ENCODE results near the gene HEATR1.

HEATR1 gene

DNA sequence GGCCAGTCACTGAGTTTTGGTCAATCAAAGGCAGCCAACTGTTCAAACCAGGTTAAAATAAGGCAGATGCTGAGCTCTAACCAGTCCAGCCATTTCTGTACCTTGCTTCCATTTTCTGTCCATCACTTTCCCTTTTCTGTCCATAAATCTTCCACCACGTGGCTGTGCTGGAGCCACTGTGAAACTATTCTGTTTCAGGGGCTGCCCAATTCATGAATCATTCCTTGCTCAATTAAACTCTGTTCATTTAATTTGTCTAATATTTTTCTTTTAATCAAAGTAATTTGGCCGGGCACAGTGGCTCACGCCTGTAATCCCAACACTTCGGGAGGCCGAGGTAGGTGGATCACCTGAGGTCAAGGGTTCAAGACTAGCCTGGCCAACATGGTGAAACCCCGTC is 103.2 kb downstream of the HEATR1 start:
- Histone ChIP-seq H3K36me3 (ENCODE audit: insufficient read depth, low read length) (no peaks in the 10 kb centered on the region), H3K27ac (ENCODE audit: low read depth, low read length) (no peak overlapping the region), H3K27me3 (ENCODE audit: control insufficient read depth in 1 of 2, insufficient read depth in 2 of 2, low read length in 2 of 2) (no peaks in the 10 kb centered on the region), H3K4me1 (ENCODE audit: insufficient read depth, low read length) (no peaks in the 10 kb centered on the region), H3K9ac (ENCODE audit: low read length) (no peak overlapping the region), H3K4me3 (ENCODE audit: low read depth in 1 of 2, low read length in 2 of 2) (no peak overlapping the region), H3K9me3 (ENCODE audit: low read length) (no peaks in the 10 kb centered on the region)

Data from muscle layer of colon (tissue), 2 donors.